GM21786 (cell line): Measurements from ENCODE around the gene SMIM10L2A.
"Not testable (repeated sequence)": the region's sequence is repeated elsewhere in the genome, so short reads cannot be mapped to it uniquely, and the experiment has no call there.

ENCODE experiments used
- ATAC-seq: cut with Tn5 transposase; IDR thresholded peaks from one replicate; pipeline ENCODE4 v1.9.1; 2021; ENCODE audit not compliant: unreplicated experiment

SMIM10L2A gene

DNA sequence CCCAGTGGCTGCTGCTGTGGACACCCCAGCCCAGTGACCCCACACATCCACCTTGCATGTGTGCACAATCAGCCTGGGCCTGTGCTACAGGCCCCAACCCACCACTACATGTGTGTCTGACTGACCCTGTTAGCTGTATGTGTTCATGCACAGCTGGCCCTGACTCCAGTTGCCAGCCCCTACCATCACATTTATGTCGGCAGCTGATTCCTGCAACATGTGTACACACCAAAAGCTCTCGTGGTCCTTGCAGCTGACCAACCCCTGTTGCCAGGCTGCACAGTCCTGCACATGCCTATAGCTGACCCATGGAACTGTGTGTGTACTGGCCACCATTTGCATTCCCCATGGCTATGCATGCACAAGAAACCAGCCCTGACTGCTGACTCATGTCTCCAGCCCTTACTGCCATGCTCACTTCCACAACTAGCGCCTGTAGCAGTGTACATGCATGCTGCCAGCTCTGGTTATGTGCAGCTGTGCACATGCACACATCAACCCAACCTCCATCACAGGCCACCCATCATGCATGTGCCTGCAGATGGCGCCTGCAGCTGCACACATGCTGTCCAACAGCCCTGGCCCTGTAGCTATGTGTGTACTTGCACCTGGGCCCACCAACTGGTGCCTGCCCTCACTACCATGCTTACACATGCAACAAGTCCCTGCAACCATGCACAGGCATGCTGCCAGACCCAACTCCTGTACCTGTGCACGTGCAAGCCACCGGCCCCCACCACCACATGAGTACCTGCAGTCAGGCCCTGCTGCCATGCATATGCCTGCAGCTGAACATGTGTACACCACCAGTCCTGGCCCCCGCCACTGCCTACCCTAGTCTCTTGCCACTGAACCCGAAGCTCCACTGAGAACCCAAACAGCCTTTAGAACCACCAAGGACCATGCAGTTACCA, 28.1 kb downstream of the SMIM10L2A start:
- ATAC-seq, result no peak

DNA sequence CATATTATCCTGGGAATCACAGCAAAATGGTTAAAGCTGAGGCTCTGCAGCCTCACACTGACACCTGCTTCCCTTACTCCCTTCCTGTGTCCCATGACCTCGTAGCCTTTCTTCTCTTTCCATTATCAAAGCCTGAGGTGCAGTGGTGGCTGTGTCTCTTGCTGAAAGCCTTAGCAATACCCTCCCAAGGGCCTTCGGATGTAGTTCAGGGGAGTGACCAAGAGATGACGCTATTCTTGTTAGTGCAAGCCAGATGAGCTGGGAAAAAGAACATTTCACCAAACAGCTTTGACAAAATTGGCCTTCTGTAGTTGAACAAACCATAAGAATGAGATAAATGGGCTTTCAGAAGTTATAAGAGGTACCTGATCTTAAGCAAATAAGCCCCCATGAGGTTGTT, 31.6 kb downstream of the SMIM10L2A start:
- no peak for ATAC-seq

DNA sequence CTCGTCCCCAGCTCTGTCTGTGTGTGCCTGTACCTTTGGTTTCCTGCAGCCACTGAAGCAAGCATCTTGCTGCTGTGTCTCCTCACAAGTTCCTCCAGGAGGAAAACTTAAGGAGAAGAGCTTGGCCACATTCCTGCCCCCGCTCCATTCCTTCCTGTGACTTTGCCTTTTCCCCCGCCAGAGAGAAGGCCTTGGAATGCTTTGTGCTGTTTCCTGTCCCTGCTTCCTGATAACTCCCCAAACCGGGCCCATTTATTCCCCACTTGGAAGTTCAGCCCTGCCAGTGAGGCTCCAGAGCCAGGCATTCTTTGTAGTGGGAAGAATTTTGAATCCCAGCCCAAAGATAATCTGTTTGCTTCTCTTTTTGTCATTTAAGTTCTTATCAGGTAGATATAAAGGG, 33.1 kb downstream of the SMIM10L2A start:
- ATAC-seq, result no peak

DNA sequence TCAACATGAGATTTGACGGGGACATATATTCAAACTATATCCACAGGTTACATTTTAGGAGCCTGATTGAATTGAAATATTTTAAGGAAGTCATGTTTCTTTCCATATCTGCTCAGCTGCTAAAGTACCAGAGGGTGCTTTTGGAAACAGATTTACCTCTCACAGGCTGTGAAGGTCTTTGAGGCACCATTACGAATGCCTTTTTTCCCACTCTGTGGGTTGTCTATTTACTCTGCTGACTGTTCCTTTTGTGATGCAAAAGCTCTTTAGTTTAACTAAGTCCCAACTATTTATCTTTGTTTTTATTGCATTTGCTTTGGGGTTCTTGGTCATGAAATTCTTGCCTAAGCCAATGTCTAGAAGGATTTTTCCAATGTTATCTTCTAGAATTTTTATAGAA, 40.0 kb downstream of the SMIM10L2A start:
- ATAC-seq, result not testable (repeated sequence)

DNA sequence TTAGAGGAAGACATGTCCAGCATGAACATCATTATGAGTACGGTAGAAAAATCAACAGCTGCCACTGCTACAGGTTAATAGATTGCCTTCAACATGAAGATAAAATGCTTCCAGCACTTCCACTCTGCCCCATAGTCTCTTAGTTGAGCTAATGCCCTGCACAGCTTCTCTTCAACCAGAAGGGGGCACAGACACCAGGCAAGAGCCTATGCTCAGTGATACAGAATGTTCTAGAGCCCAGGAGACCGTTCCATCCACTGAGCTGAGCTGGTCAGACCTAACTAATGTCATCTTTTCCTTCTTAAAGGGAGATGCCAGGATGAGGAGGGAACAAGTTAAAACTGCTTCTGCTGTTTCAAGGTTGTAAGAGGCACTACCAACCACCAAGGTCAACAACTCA, 42.2 kb downstream of the SMIM10L2A start:
- ATAC-seq, result peak; percentile 48

DNA sequence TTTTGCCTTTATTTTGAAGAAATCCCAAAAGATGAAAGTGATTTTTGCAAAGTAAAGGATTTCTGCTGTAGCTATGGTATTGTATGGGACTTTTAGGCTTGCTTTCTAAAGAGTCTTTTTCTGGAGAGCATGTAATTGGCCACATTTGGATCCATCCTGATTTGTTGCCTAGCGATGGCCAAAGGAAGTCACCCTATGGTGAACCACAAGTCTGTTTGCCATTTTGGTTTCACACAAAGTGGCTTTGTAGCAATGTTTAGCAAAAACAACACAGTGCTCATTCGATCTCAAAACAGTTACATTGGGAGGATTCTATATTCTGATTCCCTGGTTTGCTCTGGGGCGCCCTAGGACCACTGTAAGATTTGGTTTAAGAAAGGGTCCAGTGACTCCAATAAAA, 54.6 kb downstream of the SMIM10L2A start:
- no peak for ATAC-seq

DNA sequence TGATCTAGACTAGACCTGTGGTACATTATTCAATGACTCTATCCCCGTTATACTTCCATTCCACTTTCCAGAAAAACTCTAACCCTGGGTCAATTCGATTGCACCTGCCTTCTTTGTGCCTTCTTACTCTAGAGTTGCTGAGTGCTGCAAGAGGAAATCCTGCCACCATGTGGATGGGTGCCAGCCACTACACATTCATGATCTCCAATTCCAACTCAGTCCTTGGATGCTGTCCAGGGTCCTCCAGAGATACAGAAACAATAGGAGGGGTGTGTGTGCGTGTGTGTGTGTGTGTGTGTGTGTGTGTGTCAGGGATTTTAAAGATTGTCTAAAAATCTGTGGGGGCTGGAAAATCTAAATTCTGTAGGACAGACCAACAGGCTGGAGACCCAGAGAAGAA, 55.8 kb downstream of the SMIM10L2A start:
- peak; percentile 74 for ATAC-seq
